IgD-negative memory B cell (primary cell): ENCODE data around the gene SMIM41. TPM values are rescaled to one million over a fixed set of nuclear protein-coding genes. Genes with fewer than 3 reads are reported as not detected.

Experiments
- H3K27ac Mint-ChIP-seq, 3 donors: one replicate each; pipeline ENCODE4 v1.8.0; 2020 to 2022; ENCODE audit warnings: mild to moderate bottlenecking in 3 of 3, mixed read lengths in 3 of 3, moderate library complexity in 1 of 3
- H3K27me3 Mint-ChIP-seq: one replicate; pipeline ENCODE4 v1.8.0; 2021; ENCODE audit warnings: mixed read lengths
- H3K36me3 Mint-ChIP-seq: one replicate; pipeline ENCODE4 v1.8.0; 2020; ENCODE audit warnings: mild to moderate bottlenecking, mixed read lengths
- H3K4me1 Mint-ChIP-seq, 3 donors: one replicate each; pipeline ENCODE4 v1.8.0; 2020 to 2022; ENCODE audit warnings: mixed read lengths in 3 of 3, mild to moderate bottlenecking in 1 of 3
- H3K4me3 Mint-ChIP-seq, 4 donors: one replicate each; pipeline ENCODE4 v1.8.0; 2020 to 2022; ENCODE audit warnings: mild to moderate bottlenecking in 4 of 4, mixed read lengths in 4 of 4, moderate library complexity in 3 of 4
- H3K9me3 Mint-ChIP-seq, 3 donors: one replicate each; pipeline ENCODE4 v1.8.0; 2020 to 2021; ENCODE audit warnings: mixed read lengths in 3 of 3, mild to moderate bottlenecking in 1 of 3
- polyA plus RNA-seq: library from polyadenylated mRNA; unstranded; fragments of 300-500 nt; fragmentation: Illumina TruSeq; gene quantifications from one replicate; pipeline ENCODE4 v1.2.3, GENCODE V29; 2021

SMIM41 gene
- polyA plus RNA-seq, 1 donor from 2014 or later: not detected

- Mint-ChIP-seq H3K4me1 (peaks cover 17 to 29% (median 25%) of the 10 kb centered on the region in 3 donors), H3K27me3 (peaks cover 8% of the 10 kb centered on the region), H3K4me3 (peak overlapping the region in 3 of 4 donors; percentile 2 to 67 (median 47)), H3K27ac (peak overlapping the region in 2 of 3 donors; percentile 9 to 11), H3K36me3 (peaks cover 2% of the 10 kb centered on the region), H3K9me3 (no peaks in the 10 kb centered on the region)
Observed at GRCh38 chr12:52082988-52083637, 3.6 kb downstream of the SMIM41 start.

GRCh38 chr12:52083638-52083996 lies 4.1 kb downstream of the SMIM41 start:
- Mint-ChIP-seq H3K36me3 (peaks cover 2% of the 10 kb centered on the region), H3K4me3 (peak overlapping the region in 2 of 4 donors; percentile 2 to 19), H3K27me3 (peaks cover 13% of the 10 kb centered on the region), H3K9me3 (no peaks in the 10 kb centered on the region), H3K4me1 (peaks cover 19 to 32% (median 29%) of the 10 kb centered on the region in 3 donors), H3K27ac (peak overlapping the region in 2 of 3 donors; percentile 9 to 11)

GRCh38 chr12:52084491-52085231 lies 5.2 kb downstream of the SMIM41 start:
- H3K4me1 Mint-ChIP-seq: peaks cover 24 to 34% (median 31%) of the 10 kb centered on the region in 3 donors

GRCh38 chr12:52085682-52086180 lies 6.2 kb downstream of the SMIM41 start:
- H3K9me3 Mint-ChIP-seq: no peaks in the 10 kb centered on the region
- no peak overlapping the region for H3K4me3 Mint-ChIP-seq
- no peak overlapping the region for H3K27ac Mint-ChIP-seq
- H3K27me3 Mint-ChIP-seq: peaks cover 25% of the 10 kb centered on the region
- H3K36me3 Mint-ChIP-seq: peaks cover 2% of the 10 kb centered on the region
- H3K4me1 Mint-ChIP-seq: peaks cover 24 to 32% (median 30%) of the 10 kb centered on the region in 3 donors

More at GRCh38 chr12:52084491-52085231, 5.2 kb downstream of the SMIM41 start:
- Mint-ChIP-seq H3K36me3 (peaks cover 2% of the 10 kb centered on the region), H3K4me3 (no peak overlapping the region), H3K9me3 (no peaks in the 10 kb centered on the region), H3K27me3 (peaks cover 17% of the 10 kb centered on the region), H3K27ac (no peak overlapping the region)

DNA sequence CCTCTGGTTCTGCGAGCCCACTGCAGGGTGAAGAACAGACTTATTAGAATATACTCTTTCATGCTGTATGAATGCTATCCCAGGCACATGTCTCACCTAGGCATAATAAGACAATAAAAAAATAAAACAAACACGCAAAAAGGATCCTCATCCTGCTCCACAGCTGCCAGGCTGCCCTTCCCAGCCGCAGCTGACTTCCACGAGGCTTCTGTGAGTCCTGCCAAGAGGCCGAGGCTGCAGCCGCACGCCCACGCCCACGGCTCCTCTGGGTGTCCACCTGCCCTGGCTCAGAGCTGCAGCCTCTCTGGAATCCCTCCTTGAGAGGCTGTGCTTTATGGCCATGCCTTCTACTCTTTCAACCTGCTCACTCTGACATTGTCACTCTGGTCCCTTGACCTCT lies 6.9 kb downstream of the SMIM41 start:
- Mint-ChIP-seq H3K4me3 (no peak overlapping the region), H3K27me3 (peaks cover 26% of the 10 kb centered on the region), H3K36me3 (peaks cover 2% of the 10 kb centered on the region), H3K9me3 (no peaks in the 10 kb centered on the region), H3K4me1 (peaks cover 22 to 28% (median 25%) of the 10 kb centered on the region in 3 donors), H3K27ac (no peak overlapping the region)

- H3K4me3 Mint-ChIP-seq: no peak overlapping the region
- peaks cover 2% of the 10 kb centered on the region for H3K36me3 Mint-ChIP-seq
- H3K27me3 Mint-ChIP-seq: peaks cover 30% of the 10 kb centered on the region
- peak overlapping the region in 2 of 3 donors; percentile 42 to 71 for H3K27ac Mint-ChIP-seq
- H3K9me3 Mint-ChIP-seq: no peaks in the 10 kb centered on the region
- peaks cover 16 to 20% (median 17%) of the 10 kb centered on the region in 3 donors for H3K4me1 Mint-ChIP-seq
Observed at GRCh38 chr12:52086944-52087835, 7.7 kb downstream of the SMIM41 start.

DNA sequence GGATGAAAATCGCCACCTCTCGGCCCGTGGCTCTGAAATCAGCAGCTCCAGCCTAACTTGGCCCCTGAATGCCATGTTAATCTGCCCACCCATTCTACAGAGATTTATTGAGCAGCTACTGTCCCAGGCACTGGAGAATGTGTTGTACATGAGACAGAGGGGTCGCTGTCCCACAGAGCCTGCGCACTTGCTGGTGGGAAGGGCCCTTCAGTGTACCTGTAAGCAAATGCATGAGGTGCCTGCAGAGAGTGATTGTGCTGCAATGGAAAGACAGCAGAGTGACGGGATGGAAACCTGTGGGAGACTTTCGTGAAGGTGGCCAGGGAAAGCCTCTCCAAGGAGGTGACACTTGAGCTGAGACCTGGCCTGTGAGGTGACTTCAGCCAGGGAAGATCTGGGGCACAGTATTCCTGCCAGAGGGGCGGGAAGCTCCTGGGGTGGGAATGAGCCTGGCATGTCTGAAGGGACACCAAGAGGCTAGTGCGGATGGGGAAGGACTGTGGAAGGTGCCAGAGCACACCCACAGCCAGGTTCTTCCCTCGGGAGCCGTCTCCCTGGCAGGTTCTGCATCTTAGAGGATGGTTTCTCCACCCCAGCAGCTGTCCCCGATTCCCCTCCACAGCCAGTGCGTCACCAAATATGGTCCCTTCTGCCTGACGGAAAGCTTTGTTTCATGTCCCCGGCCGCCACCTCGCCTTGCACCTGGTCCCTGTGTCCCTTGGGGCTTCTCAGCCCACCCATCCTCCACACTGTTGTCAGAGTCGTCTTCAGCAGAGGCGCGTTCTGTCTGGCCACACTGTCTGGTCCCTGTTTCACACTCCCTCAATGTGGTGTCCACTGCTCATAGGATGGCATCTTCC lies 8.7 kb downstream of the SMIM41 start:
- H3K9me3 Mint-ChIP-seq: no peaks in the 10 kb centered on the region
- no peak overlapping the region for H3K4me3 Mint-ChIP-seq
- peak overlapping the region in 2 of 3 donors; percentile 42 to 53 for H3K27ac Mint-ChIP-seq
- peaks cover 12 to 16% (median 15%) of the 10 kb centered on the region in 3 donors for H3K4me1 Mint-ChIP-seq
- peaks cover 31% of the 10 kb centered on the region for H3K27me3 Mint-ChIP-seq
- H3K36me3 Mint-ChIP-seq: peaks cover 2% of the 10 kb centered on the region

GRCh38 chr12:52089491-52089890 lies 10.0 kb downstream of the SMIM41 start:
- Mint-ChIP-seq H3K9me3 (no peaks in the 10 kb centered on the region), H3K4me1 (peaks cover 9 to 11% (median 9%) of the 10 kb centered on the region in 3 donors), H3K27ac (no peak overlapping the region), H3K27me3 (peaks cover 32% of the 10 kb centered on the region), H3K36me3 (peaks cover under 1% of the 10 kb centered on the region), H3K4me3 (no peak overlapping the region)

DNA sequence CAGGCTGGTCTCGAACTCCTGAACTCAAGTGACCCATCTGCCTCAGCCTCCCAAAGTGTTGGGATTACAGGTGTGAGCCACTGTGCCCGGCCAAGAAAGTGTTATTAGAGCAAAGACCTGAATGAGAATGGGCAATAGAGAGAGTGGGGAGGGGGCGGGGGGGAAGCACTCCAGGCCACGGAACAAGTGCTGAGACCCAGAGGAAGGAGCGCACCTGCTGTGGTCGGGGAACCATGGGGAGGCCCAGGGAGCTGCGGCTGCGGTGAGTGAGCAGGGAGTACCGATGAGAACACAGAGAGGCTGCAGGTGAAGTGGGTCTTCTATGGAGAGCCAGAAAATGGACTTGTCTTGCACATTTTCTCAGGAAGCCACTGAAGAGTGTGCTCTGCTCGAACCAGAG lies 10.8 kb downstream of the SMIM41 start:
- Mint-ChIP-seq H3K27ac (no peak overlapping the region), H3K36me3 (no peaks in the 10 kb centered on the region), H3K4me3 (no peak overlapping the region), H3K9me3 (no peaks in the 10 kb centered on the region), H3K4me1 (peaks cover 7 to 11% (median 9%) of the 10 kb centered on the region in 3 donors), H3K27me3 (peaks cover 32% of the 10 kb centered on the region)

- Mint-ChIP-seq H3K9me3 (no peaks in the 10 kb centered on the region), H3K27me3 (peaks cover 32% of the 10 kb centered on the region), H3K36me3 (no peaks in the 10 kb centered on the region), H3K27ac (no peak overlapping the region), H3K4me3 (no peak overlapping the region), H3K4me1 (peaks cover 7 to 11% (median 9%) of the 10 kb centered on the region in 3 donors)
Observed at GRCh38 chr12:52091061-52091460, 11.6 kb downstream of the SMIM41 start.

DNA sequence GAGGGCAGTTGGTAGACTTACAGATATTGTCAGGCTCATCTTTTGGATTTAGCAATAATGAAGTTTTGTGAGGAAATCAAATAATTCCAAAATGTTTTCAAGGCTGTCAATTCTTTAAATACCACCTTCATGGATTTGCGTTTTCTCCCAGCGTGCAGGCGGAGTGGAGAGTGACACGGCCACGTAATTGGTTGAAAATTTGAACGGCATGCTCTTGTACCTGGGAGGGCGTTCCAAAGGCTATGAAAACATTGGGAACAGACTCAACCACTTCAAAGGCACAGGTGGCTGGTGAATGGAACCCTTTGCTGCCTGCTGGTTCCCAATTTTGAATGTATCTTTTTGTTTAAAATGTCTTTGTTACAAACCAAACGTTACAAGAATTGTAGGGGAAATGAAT lies 12.4 kb downstream of the SMIM41 start:
- H3K27ac Mint-ChIP-seq: no peak overlapping the region
- no peaks in the 10 kb centered on the region for H3K9me3 Mint-ChIP-seq
- peaks cover 7 to 11% (median 9%) of the 10 kb centered on the region in 3 donors for H3K4me1 Mint-ChIP-seq
- no peaks in the 10 kb centered on the region for H3K36me3 Mint-ChIP-seq
- peaks cover 26% of the 10 kb centered on the region for H3K27me3 Mint-ChIP-seq
- no peak overlapping the region for H3K4me3 Mint-ChIP-seq

GRCh38 chr12:52093346-52093745 lies 13.8 kb downstream of the SMIM41 start:
- Mint-ChIP-seq H3K4me1 (peaks cover 4 to 11% (median 5%) of the 10 kb centered on the region in 3 donors), H3K9me3 (no peaks in the 10 kb centered on the region), H3K27ac (no peak overlapping the region), H3K36me3 (no peaks in the 10 kb centered on the region), H3K27me3 (peaks cover 25% of the 10 kb centered on the region), H3K4me3 (no peak overlapping the region)

DNA sequence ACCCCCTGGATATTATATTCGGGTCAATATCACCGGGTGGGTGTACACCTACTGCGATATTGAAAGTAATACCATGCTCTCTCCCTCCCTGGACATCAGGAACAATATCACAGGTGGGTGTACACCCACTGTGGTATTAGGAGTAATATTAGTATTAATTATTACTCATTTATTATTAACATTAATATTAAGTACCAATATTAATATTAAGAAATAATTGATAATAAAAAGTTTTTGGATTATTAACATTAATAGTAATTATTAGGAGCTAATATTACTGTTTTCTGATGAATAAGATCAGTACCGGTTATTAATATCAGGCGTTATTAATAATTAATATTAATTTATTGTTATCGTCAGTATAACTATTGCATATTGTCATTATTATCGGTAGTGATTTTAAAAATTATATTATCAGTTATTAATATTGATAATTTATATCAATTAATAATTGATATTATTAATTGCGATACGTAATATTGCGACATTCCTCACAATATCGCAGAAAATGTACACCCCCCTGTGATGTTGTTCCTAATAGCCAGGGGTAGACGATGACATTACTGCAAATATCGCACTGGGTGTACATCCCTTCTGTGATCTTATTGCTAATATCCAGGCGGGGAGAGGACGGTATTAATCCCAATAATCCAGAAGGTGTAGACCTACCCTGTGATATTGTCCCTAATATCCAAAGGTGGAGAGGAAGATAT lies 17.0 kb downstream of the SMIM41 start:
- peaks cover 19% of the 10 kb centered on the region for H3K27me3 Mint-ChIP-seq
- H3K27ac Mint-ChIP-seq: no peak overlapping the region
- peaks cover 0 to 3% (median 0%) of the 10 kb centered on the region in 3 donors for H3K4me1 Mint-ChIP-seq
- no peaks in the 10 kb centered on the region for H3K36me3 Mint-ChIP-seq
- H3K4me3 Mint-ChIP-seq: no peak overlapping the region
- H3K9me3 Mint-ChIP-seq: no peaks in the 10 kb centered on the region
